ENCODE measurements around the gene PARD6A. TPM values are rescaled to one million over a fixed set of nuclear protein-coding genes. Genes with fewer than 3 reads are reported as not detected.

Gene PARD6A
- total and polyA plus RNA-seq, 2 of the 13 experiments (the other 11 are each of a cell fraction or from before 2014, with no cell fraction given): 3.5 to 4.3 TPM

DNA sequence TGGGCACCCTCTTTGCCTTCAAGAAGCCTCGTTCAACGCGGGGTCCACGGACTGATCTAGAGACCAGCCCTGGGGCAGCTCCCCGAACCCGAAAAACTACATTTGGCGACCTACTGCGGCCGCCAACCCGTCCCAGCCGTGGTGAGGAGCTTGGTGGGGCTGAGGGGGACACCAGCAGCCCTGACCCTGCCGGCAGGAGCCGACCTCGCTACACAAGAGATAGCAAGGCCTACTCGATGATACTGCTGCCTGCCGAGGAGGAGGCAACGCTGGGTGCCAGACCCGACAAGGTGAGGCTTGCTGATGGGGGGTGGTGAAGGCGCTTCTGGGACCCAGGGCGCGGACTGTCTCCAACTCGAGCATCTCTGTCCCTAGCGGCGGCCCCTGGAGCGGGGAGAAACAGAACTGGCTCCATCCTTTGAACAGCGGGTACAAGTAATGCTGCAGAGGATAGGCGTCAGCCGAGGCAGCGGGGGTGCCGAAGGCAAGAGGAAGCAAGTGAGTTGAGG, 6.3 kb upstream of the PARD6A start:
- FAIRE-seq (no peak), ATAC-seq (peak; percentile 9; the same call in 2 of the 3 replicates), DNase-seq (ENCODE audit: low spot score) (no peak)
- peaks cover 6 to 10% of the 10 kb centered on the region in 2 experiments; a peak in 3 of 5 replicates for H3K36me3 ChIP-seq (replicated peaks in 1 of 2; ENCODE audit: control insufficient read depth in 1 of 2, insufficient read depth in 2 of 2, low read length in 2 of 2)
- intact Hi-C loops (cut with micrococcal nuclease; ENCODE audit: unreplicated experiment) (no loop called here), in situ Hi-C loops (cut with HindIII; ENCODE audit: extremely low pct_ligation_motif_present, low pct_unique_long_range_greater_than_20kb) (no loop called here)
- H3K27me3 ChIP-seq (ENCODE audit: control insufficient read depth in 1 of 2, insufficient read depth in 2 of 2, low read length in 2 of 2): peaks cover 0 to 44% of the 10 kb centered on the region in 2 experiments
- no peak overlapping the region for H2AFZ ChIP-seq (ENCODE audit: low read length)
- ChIA-PET POLR2A (no interaction called here), CTCF (ENCODE audit: low intra/inter-chr PET ratio, low total read pairs) (no interaction called here)
- H3K79me2 ChIP-seq (ENCODE audit: insufficient read depth, low read length): peaks cover 8% of the 10 kb centered on the region
- H3K4me1 ChIP-seq (ENCODE audit: insufficient read depth, low read length): peaks cover 21% of the 10 kb centered on the region
- H4K20me1 ChIP-seq (ENCODE audit: insufficient read depth, low read length): peaks cover 14% of the 10 kb centered on the region
- H3K9me3 ChIP-seq (ENCODE audit: low read length): no peaks in the 10 kb centered on the region
- no peak overlapping the region for H3K4me2 ChIP-seq (ENCODE audit: low read depth, low read length)
- H3K4me3 ChIP-seq (replicated peaks in 1 of 3; ENCODE audit: insufficient read depth in 1 of 3, low read depth in 2 of 3, low read length in 3 of 3): no peak overlapping the region
- WGBS (ENCODE audit: low lambda C conversion rate): 66% methylated on average over 27 of the region's 30 CpGs
- no peak for TF ChIP-seq ONECUT2 (CRISPR knock-in tag; IDR thresholded peaks at IDR 0.05)
- TF ChIP-seq MXD1 (CRISPR knock-in tag; IDR thresholded peaks at IDR 0.05): peak; percentile 39; the same call in 1 of the 2 replicates
- TF ChIP-seq ZNF709 (CRISPR knock-in tag; IDR thresholded peaks at IDR 0.05): 0 out of 2 replicates have a peak, but pooled peaks have one; percentile 28
- TF ChIP-seq MIER3 (CRISPR knock-in tag; IDR thresholded peaks at IDR 0.05; ENCODE audit: borderline replicate concordance): no peak
- no peak for TF ChIP-seq ZNF546 (CRISPR knock-in tag; conservative IDR thresholded peaks at IDR 0.05)
- no peak for TF ChIP-seq ZSCAN25 (CRISPR knock-in tag; IDR thresholded peaks at IDR 0.05)
- 0 out of 2 replicates have a peak, but pooled peaks have one; percentile 24 for TF ChIP-seq POLR2G (IDR thresholded peaks at IDR 0.05; ENCODE audit: low read depth, low read length)
- TF ChIP-seq SSRP1 (CRISPR knock-in tag; IDR thresholded peaks at IDR 0.05): no peak
- TF ChIP-seq PHB2 (IDR thresholded peaks at IDR 0.05; ENCODE audit: partially characterized antibody): no peak
- TF ChIP-seq, protein P1, sequence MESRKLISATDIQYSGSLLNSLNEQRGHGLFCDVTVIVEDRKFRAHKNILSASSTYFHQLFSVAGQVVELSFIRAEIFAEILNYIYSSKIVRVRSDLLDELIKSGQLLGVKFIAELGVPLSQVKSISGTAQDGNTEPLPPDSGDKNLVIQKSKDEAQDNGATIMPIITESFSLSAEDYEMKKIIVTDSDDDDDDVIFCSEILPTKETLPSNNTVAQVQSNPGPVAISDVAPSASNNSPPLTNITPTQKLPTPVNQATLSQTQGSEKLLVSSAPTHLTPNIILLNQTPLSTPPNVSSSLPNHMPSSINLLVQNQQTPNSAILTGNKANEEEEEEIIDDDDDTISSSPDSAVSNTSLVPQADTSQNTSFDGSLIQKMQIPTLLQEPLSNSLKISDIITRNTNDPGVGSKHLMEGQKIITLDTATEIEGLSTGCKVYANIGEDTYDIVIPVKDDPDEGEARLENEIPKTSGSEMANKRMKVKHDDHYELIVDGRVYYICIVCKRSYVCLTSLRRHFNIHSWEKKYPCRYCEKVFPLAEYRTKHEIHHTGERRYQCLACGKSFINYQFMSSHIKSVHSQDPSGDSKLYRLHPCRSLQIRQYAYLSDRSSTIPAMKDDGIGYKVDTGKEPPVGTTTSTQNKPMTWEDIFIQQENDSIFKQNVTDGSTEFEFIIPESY (CRISPR knock-in tag; IDR thresholded peaks at IDR 0.05): peak; percentile 46; the same call in 1 of the 2 replicates
- TF ChIP-seq HIVEP1 (CRISPR knock-in tag; IDR thresholded peaks at IDR 0.05): peak; percentile 15; the same call in 1 of the 2 replicates
- no peak for TF ChIP-seq SMAD3 (CRISPR knock-in tag; IDR thresholded peaks at IDR 0.05)
- TF ChIP-seq ZNF547 (CRISPR knock-in tag; IDR thresholded peaks at IDR 0.05): no peak
- no peak for TF ChIP-seq ZNF713 (CRISPR knock-in tag; IDR thresholded peaks at IDR 0.05)
- no peak overlapping the region for H3K27ac ChIP-seq (ENCODE audit: extremely low read length, insufficient read depth, low read length)
- H3K9ac ChIP-seq (ENCODE audit: insufficient read depth, low read depth, low read length): no peak overlapping the region
- BruUV-seq (replicated peaks): no TSS peak

All from HepG2 (cell line).